ENCODE results near the gene RPS29. TPM values are rescaled to one million over a fixed set of nuclear protein-coding genes. Genes with fewer than 3 reads are reported as not detected.
A peak's percentile ranks its signal among the peaks of the same experiment; 100 is the strongest.

The RPS29 gene
- total and polyA plus RNA-seq, 2 donors from 2014 or later: 1,054 to 2,862 TPM

- no peaks in the 10 kb centered on the region for H3K4me1 ChIP-seq (ENCODE audit: control insufficient read depth in 2 of 3, insufficient read depth in 2 of 3, low read depth in 1 of 3, low read length in 3 of 3)
- intact Hi-C loops (cut with DNase I): no loop called here
- H3K36me3 ChIP-seq (ENCODE audit: control insufficient read depth in 2 of 3, insufficient read depth in 3 of 3, low read length in 3 of 3): peaks cover 0 to 5% (median 2%) of the 10 kb centered on the region in 3 donors
- H3K27ac ChIP-seq (ENCODE audit: low read depth in 2 of 2, low read length in 2 of 2): no peak overlapping the region
- no peaks in the 10 kb centered on the region for H3K9me3 ChIP-seq (ENCODE audit: control insufficient read depth in 2 of 3, insufficient read depth in 1 of 3, low read length in 3 of 3)
- no peak overlapping the region for H3K4me3 ChIP-seq (ENCODE audit: low read length in 3 of 3)
- no peak for TF ChIP-seq CTCF (IDR thresholded peaks at IDR 0.05; ENCODE audit: borderline replicate concordance, extremely low read depth, insufficient read depth)
- no peak for FAIRE-seq
- DNase-seq: no peak
- H3K27me3 ChIP-seq (ENCODE audit: control insufficient read depth, insufficient read depth, low read length): no peaks in the 10 kb centered on the region
- no peak overlapping the region for H3K9ac ChIP-seq (ENCODE audit: low read length in 3 of 3)
These were observed 28.0 kb upstream of the RPS29 start for GRCh38 chr14:49614196-49614595.

GRCh38 chr14:49612671-49613070 is 26.5 kb upstream of the RPS29 start:
- Histone ChIP-seq H3K9ac (ENCODE audit: low read length in 3 of 3) (no peak overlapping the region), H3K4me3 (ENCODE audit: low read length in 3 of 3) (no peak overlapping the region), H3K27ac (ENCODE audit: low read depth in 2 of 2, low read length in 2 of 2) (no peak overlapping the region), H3K4me1 (ENCODE audit: control insufficient read depth in 2 of 3, insufficient read depth in 2 of 3, low read depth in 1 of 3, low read length in 3 of 3) (no peaks in the 10 kb centered on the region), H3K36me3 (ENCODE audit: control insufficient read depth in 2 of 3, insufficient read depth in 3 of 3, low read length in 3 of 3) (no peaks in the 10 kb centered on the region), H3K9me3 (ENCODE audit: control insufficient read depth in 2 of 3, insufficient read depth in 1 of 3, low read length in 3 of 3) (no peaks in the 10 kb centered on the region), H3K27me3 (ENCODE audit: control insufficient read depth, insufficient read depth, low read length) (no peaks in the 10 kb centered on the region)
- FAIRE-seq (no peak), DNase-seq (peak in 1 of 5 donors; percentile 17)
- intact Hi-C loops (cut with DNase I): no loop called here
- no peak for TF ChIP-seq CTCF (IDR thresholded peaks at IDR 0.05; ENCODE audit: borderline replicate concordance, extremely low read depth, insufficient read depth)

GRCh38 chr14:49612251-49612650 is 26.1 kb upstream of the RPS29 start:
- no peak for FAIRE-seq
- H3K4me3 ChIP-seq (ENCODE audit: low read length in 3 of 3): no peak overlapping the region
- no peak for TF ChIP-seq CTCF (IDR thresholded peaks at IDR 0.05; ENCODE audit: borderline replicate concordance, extremely low read depth, insufficient read depth)

DNA sequence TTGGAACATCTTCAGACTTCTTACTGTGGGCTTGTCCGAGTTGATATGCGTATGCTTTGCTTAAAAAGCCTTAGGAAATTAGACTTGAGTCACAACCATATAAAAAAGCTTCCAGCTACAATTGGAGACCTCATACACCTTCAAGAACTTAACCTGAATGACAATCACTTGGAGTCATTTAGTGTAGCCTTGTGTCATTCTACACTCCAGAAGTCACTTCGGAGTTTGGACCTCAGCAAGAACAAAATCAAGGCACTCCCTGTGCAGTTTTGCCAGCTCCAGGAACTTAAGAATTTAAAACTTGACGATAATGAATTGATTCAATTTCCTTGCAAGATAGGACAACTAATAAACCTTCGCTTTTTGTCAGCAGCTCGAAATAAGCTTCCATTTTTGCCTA is 21.4 kb upstream of the RPS29 start:
- no peaks in the 10 kb centered on the region for H3K27me3 ChIP-seq (ENCODE audit: control insufficient read depth, insufficient read depth, low read length)
- no peaks in the 10 kb centered on the region for H3K4me1 ChIP-seq (ENCODE audit: control insufficient read depth in 2 of 3, insufficient read depth in 2 of 3, low read depth in 1 of 3, low read length in 3 of 3)
- no peaks in the 10 kb centered on the region for H3K9me3 ChIP-seq (ENCODE audit: control insufficient read depth in 2 of 3, insufficient read depth in 1 of 3, low read length in 3 of 3)
- H3K9ac ChIP-seq (ENCODE audit: low read length in 3 of 3): no peak overlapping the region
- intact Hi-C loops (cut with DNase I): no loop called here
- H3K36me3 ChIP-seq (ENCODE audit: control insufficient read depth in 2 of 3, insufficient read depth in 3 of 3, low read length in 3 of 3): no peaks in the 10 kb centered on the region
- FAIRE-seq: no peak
- H3K4me3 ChIP-seq (ENCODE audit: low read length in 3 of 3): no peak overlapping the region
- no peak for DNase-seq
- no peak overlapping the region for H3K27ac ChIP-seq (ENCODE audit: low read depth in 2 of 2, low read length in 2 of 2)
- no peak for TF ChIP-seq CTCF (IDR thresholded peaks at IDR 0.05; ENCODE audit: borderline replicate concordance, extremely low read depth, insufficient read depth)

More at GRCh38 chr14:49612251-49612650, 26.1 kb upstream of the RPS29 start:
- Histone ChIP-seq H3K27ac (ENCODE audit: low read depth in 2 of 2, low read length in 2 of 2) (no peak overlapping the region), H3K36me3 (ENCODE audit: control insufficient read depth in 2 of 3, insufficient read depth in 3 of 3, low read length in 3 of 3) (no peaks in the 10 kb centered on the region), H3K9me3 (ENCODE audit: control insufficient read depth in 2 of 3, insufficient read depth in 1 of 3, low read length in 3 of 3) (no peaks in the 10 kb centered on the region), H3K27me3 (ENCODE audit: control insufficient read depth, insufficient read depth, low read length) (no peaks in the 10 kb centered on the region), H3K4me1 (ENCODE audit: control insufficient read depth in 2 of 3, insufficient read depth in 2 of 3, low read depth in 1 of 3, low read length in 3 of 3) (no peaks in the 10 kb centered on the region), H3K9ac (ENCODE audit: low read length in 3 of 3) (no peak overlapping the region)
- intact Hi-C loops (cut with DNase I): no loop called here
- DNase-seq: no peak
